ENCODE measurements around the gene POU2AF1. TPM values are rescaled to one million over a fixed set of nuclear protein-coding genes. Genes with fewer than 3 reads are reported as not detected.
"Not testable (repeated sequence)": the region's sequence is repeated elsewhere in the genome, so short reads cannot be mapped to it uniquely, and the experiment has no call there.

The POU2AF1 gene
- polyA plus RNA-seq, 1 donor from 2014 or later, result 194 TPM

DNA sequence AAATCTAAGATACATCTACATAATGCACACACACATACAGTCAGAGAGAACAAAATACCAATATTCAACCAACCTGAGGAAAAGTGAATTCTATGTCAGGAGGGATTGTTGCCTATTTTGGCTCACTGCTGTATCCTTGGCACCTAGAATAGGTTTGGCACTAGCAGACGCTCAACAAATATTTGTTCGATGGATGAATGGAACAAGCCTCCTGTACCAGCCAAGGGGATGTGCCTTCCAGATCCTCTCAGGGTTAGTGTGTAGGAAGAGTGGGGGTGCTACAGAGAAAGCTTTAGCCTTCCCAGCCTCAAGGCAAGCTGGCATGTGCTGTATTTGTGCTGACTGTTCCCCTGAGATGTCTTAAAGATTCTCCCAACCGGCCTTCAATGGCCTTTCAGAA is 23.3 kb upstream of the POU2AF1 start:
- Mint-ChIP-seq H3K4me3 (no peak overlapping the region), H3K27me3 (no peaks in the 10 kb centered on the region), H3K36me3 (peaks cover 3% of the 10 kb centered on the region), H3K4me1 (peaks cover 32 to 40% (median 37%) of the 10 kb centered on the region in 3 donors), H3K27ac (no peak overlapping the region), H3K9me3 (peaks cover 0 to 7% (median 1%) of the 10 kb centered on the region in 3 donors)

DNA sequence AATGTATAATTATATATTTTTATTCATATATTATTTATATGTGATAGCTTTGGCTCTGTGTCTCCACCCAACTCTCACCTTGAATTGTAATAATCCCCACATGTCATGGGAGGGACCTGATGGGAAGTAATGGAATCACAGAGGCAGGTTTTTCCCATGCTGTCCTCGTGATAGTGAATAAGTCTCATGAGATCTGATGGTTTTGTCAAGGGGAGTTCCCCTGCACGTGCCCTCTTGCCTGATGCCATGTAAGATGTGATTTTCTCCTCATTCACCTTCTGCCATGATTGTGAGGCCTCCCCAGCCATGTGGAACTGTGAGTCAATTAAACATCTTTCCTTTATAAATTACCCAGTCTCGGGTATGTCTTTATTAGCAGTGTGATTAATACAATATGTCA is 22.9 kb upstream of the POU2AF1 start:
- H3K9me3 Mint-ChIP-seq, H3K27me3 Mint-ChIP-seq, H3K36me3 Mint-ChIP-seq, H3K27ac Mint-ChIP-seq: not testable (repeated sequence)
- Mint-ChIP-seq H3K4me1 (peaks cover 36 to 45% (median 41%) of the 10 kb centered on the region in 3 donors), H3K4me3 (peak overlapping the region in 1 of 4 donors; percentile 34)

DNA sequence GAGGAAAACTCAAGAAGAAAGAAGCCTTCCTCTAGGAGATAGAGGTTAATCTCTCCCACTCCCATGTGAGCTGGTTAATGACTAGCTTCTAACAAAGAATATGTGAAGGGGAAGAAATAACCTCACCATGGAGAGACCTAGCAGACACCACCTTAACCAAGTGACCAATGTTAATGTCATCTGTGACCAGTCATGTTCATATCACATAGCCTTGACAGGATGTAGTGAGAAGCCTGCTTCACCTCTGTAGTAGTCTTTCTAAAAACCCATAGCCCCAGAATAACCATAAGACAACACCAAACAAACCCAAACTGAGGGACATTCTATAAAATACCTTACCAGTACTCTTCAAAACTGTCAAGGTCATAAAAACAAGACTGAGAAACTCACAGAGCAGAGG is 21.5 kb upstream of the POU2AF1 start:
- peaks cover 3% of the 10 kb centered on the region for H3K36me3 Mint-ChIP-seq
- H3K27me3 Mint-ChIP-seq, result no peaks in the 10 kb centered on the region
- H3K9me3 Mint-ChIP-seq, result peaks cover 0 to 7% (median 1%) of the 10 kb centered on the region in 3 donors
- peak overlapping the region; percentile 2 to 97 (median 78) for H3K4me3 Mint-ChIP-seq
- peaks cover 41 to 53% (median 51%) of the 10 kb centered on the region in 3 donors for H3K4me1 Mint-ChIP-seq
- H3K27ac Mint-ChIP-seq, result peak overlapping the region; percentile 85 to 98 (median 93)

DNA sequence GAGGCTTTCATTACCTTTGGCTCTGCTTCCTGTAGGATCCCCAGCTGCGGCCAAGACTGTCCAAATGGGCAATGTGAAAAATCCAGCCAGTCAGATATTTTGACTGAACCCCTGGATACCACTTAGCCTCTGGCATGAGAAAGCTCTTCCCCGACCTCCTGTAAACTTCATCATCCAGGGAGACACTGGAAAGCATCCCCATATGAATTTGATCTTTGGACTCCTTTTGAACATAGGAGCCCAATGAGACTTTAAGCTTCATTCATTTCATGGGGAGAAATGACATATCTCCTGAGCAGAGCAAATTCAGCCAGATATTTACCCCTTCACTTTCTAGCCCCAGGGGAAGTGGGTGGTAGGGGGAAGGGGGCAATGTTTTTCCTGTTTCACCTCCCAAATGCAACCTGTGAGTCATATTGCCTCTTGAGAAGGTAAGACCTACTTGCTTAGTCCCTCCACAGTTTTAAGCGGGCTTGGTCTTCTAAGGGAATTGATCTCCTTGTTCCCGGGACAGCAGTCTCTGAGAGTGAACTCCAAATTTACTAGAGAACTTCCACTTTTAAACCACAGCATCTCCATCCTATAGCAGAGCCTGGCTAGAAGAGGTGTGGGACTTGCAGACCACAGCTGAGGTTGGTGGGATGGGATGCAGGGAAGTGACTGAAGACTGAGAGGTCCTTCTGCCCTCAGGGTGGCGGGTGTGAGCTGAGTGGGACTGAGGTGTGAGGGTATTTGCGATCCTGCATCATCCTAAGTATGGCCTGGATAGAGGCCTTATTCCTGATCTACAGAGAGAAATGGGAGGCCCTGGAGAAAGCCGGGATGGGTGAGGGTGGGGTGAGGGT is 20.3 kb upstream of the POU2AF1 start:
- H3K27me3 Mint-ChIP-seq, result no peaks in the 10 kb centered on the region
- H3K36me3 Mint-ChIP-seq, result peaks cover 3% of the 10 kb centered on the region
- H3K4me3 Mint-ChIP-seq, result peak overlapping the region; percentile 70 to 97 (median 82)
- H3K27ac Mint-ChIP-seq, result peak overlapping the region; percentile 93 to 98 (median 95)
- peaks cover 0 to 7% (median 1%) of the 10 kb centered on the region in 3 donors for H3K9me3 Mint-ChIP-seq
- peaks cover 41 to 57% (median 49%) of the 10 kb centered on the region in 3 donors for H3K4me1 Mint-ChIP-seq

DNA sequence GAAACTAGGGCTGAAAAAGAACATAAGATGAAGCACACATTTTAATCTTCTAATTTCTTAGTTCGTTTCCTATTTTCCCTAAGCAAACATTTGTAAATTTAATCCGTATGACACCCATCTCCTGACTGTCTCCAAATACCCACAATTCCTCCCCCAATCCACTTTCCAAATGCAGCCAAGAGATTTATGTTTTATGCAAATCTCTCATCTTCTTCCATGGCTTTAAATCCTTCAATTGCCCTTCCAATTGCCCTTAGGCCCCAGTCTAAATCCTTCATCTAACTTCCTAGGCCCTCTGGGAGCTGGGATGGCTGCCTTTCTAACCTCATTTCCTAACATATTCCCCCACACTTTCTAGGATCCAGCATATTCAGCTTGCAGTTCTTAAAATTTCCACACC is 18.0 kb upstream of the POU2AF1 start:
- Mint-ChIP-seq H3K27ac (peak overlapping the region in 2 of 3 donors; percentile 95 to 98), H3K9me3 (no peaks in the 10 kb centered on the region), H3K36me3 (peaks cover 3% of the 10 kb centered on the region), H3K27me3 (no peaks in the 10 kb centered on the region), H3K4me3 (peak overlapping the region in 2 of 4 donors; percentile 70 to 71), H3K4me1 (peaks cover 49 to 71% (median 65%) of the 10 kb centered on the region in 3 donors)

DNA sequence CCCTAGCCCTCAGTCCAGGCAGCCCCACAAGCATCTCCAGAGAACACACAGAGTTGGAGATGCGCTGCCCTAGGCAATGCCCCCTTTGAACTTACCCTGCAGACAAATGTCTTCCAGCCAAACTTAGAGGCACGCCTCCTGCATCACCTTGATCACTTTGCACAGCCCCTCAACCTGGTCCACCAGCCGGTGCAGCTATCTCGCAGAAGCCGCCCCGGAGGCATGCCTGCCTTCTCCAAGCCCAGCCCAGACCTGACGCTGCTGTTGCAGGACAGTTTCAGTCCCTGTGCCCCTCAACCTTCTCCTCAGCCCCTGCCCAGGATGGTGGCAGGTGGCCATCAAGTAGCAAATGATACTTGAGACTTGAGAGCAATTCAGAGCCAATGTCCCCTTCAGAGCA is 16.7 kb upstream of the POU2AF1 start:
- H3K9me3 Mint-ChIP-seq, result no peaks in the 10 kb centered on the region
- peak overlapping the region in 1 of 4 donors; percentile 1 for H3K4me3 Mint-ChIP-seq
- peak overlapping the region in 1 of 3 donors; percentile 26 for H3K27ac Mint-ChIP-seq
- peaks cover 3% of the 10 kb centered on the region for H3K36me3 Mint-ChIP-seq
- peaks cover 52 to 70% (median 63%) of the 10 kb centered on the region in 3 donors for H3K4me1 Mint-ChIP-seq
- no peaks in the 10 kb centered on the region for H3K27me3 Mint-ChIP-seq

DNA sequence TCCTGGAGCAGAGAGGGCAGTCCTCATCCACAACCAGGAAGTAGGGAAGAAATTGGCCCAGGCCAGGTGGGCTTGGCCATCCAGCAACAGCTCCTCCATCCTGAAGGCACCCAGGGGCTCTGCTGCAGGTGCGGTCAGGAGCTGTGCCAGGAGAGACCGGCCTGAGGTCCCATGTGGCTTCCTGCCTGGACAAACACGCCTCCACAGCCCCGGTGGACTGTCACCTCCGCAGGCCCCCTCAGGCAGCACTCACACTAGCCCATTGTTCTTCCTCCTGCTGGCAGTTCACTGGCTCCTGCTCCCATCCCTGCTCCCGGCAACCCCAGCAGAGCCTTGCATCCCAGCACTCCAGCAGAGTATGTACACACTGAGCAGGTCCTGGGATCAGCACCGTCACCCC is 16.0 kb upstream of the POU2AF1 start:
- Mint-ChIP-seq H3K27me3 (no peaks in the 10 kb centered on the region), H3K36me3 (peaks cover 3% of the 10 kb centered on the region), H3K4me1 (peaks cover 46 to 70% (median 63%) of the 10 kb centered on the region in 3 donors), H3K4me3 (no peak overlapping the region), H3K9me3 (no peaks in the 10 kb centered on the region), H3K27ac (no peak overlapping the region)

DNA sequence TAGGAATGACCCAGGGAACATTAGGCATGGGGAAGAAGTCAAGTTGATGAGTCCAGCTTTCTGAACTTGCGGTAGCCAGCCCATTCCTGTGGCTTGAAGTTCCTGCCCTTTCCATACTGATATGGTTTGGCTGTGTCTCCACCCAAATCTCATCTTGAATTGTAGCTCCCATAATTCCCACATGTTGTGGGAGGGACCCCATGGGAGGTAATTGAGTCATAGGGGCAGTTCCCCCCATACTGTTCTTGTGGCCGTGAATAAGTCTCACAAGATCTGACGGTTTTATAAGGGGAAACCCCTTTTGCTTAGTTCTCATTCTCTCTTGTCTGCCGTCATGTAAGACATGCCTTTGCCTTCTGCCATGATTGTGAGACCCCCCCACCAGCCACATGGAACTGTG is 15.1 kb upstream of the POU2AF1 start:
- Mint-ChIP-seq H3K4me3 (peak overlapping the region in 3 of 4 donors; percentile 57 to 88 (median 69)), H3K4me1 (peaks cover 43 to 73% (median 64%) of the 10 kb centered on the region in 3 donors), H3K27ac (peak overlapping the region; percentile 32 to 85 (median 59))
- not testable (repeated sequence) for H3K36me3 Mint-ChIP-seq, H3K9me3 Mint-ChIP-seq, H3K27me3 Mint-ChIP-seq

DNA sequence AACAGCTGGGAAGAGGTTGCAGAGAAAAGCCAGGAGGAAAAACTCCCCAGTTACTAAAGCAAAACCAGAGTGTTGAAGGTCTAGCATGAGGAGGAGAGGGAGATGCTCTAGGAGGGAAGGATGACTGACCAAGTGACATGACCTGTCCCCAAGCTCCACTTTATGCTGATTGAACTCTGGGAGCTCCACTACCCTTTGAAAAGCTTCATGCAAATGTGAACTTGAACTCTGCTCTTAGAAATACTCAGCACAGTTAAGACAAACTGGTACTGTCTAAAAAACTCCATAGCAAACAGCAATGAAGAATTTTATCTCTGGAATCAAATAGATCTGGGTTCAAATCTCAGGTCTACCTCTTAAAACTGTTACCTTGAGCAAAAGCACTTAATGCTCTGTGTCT is 14.5 kb upstream of the POU2AF1 start:
- H3K36me3 Mint-ChIP-seq, result no peaks in the 10 kb centered on the region
- no peaks in the 10 kb centered on the region for H3K27me3 Mint-ChIP-seq
- H3K4me1 Mint-ChIP-seq, result peaks cover 44 to 73% (median 63%) of the 10 kb centered on the region in 3 donors
- H3K27ac Mint-ChIP-seq, result peak overlapping the region in 2 of 3 donors; percentile 3 to 85
- peak overlapping the region in 2 of 4 donors; percentile 29 to 88 for H3K4me3 Mint-ChIP-seq
- no peaks in the 10 kb centered on the region for H3K9me3 Mint-ChIP-seq

DNA sequence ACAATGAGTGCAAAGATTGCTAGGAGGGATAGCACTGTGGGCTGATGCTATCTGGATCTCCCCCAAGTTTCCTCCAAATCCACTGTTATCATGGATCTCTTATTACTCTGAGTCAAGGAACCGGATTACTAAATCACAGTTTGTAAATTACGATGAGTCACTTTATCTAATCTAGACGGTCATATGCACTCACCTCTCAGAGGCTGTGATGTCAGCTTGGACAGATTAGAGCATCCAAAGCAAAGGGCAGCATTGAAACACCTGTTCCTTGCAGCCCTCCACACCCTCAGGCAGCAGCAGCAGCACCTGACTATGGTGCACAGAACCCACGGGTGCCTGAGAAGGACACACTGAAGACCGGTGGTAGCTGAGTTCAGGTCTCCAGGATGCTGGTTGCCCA is 14.0 kb upstream of the POU2AF1 start:
- H3K4me3 Mint-ChIP-seq, result peak overlapping the region in 1 of 4 donors; percentile 29
- H3K27me3 Mint-ChIP-seq, result no peaks in the 10 kb centered on the region
- peaks cover 44 to 73% (median 62%) of the 10 kb centered on the region in 3 donors for H3K4me1 Mint-ChIP-seq
- H3K9me3 Mint-ChIP-seq, result peaks cover 0 to 1% (median 0%) of the 10 kb centered on the region in 3 donors
- H3K36me3 Mint-ChIP-seq, result no peaks in the 10 kb centered on the region
- H3K27ac Mint-ChIP-seq, result no peak overlapping the region

DNA sequence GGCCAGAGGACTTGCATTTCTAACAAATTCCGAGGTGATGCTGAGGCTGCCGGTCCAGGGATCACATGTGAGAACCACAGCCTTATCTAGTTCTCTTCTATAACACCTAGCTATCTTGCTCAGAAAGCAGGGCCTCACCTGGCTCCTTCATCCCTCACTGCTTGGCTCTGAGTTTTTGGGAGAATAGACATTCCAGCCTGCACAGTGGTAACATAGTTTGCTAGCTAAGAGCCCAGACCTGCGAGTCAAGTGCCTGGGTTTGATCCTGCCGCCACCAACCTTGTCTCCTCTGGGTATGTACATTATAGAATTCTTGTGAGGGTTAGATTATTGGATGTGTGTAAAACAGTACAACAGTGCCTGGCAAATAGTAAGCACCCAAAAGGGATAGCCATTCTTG is 13.5 kb upstream of the POU2AF1 start:
- H3K27ac Mint-ChIP-seq, result no peak overlapping the region

DNA sequence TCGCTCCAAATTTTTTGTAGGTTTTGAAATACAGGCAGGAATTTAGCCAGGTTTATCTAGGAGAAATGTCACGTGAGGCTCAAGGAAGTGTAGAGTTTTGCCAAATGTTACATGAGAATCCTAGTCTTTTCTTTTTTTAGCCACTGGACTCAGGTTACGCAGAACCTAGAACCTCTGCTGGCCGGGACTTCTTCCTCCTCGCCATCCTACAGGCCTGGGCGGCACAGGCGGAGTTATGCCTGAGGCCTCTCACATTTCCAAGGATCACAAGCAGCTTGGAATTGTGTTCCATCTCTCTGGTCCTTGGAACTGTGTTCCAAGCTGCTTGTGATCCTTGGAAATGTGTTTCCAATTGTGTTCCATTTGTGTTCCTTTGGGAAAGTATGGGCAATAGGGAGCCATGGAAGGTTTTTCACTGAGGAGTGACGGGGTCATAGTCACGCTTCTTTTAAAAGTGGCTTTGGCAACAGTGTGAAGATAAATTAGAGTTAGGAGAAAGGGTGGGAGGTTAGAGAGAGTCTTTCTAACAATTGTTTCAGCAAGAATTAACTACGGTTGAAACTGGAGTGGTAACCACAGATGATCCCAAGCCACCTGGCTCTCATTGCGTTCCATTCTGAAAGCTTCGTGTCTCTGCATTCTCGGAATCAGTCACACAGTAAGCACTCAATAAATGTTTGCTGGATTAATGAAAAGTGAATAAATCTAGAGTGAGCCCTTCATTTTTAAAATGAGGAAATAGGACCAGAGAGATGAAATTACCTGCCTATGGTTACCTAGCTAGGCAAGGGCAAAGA is 12.5 kb upstream of the POU2AF1 start:
- peak overlapping the region in 1 of 4 donors; percentile 53 for H3K4me3 Mint-ChIP-seq
- peaks cover 0 to 1% (median 0%) of the 10 kb centered on the region in 3 donors for H3K9me3 Mint-ChIP-seq
- H3K4me1 Mint-ChIP-seq, result peaks cover 33 to 59% (median 56%) of the 10 kb centered on the region in 3 donors
- H3K36me3 Mint-ChIP-seq, result no peaks in the 10 kb centered on the region
- no peaks in the 10 kb centered on the region for H3K27me3 Mint-ChIP-seq
- no peak overlapping the region for H3K27ac Mint-ChIP-seq

More for the DNA sequence above, 13.5 kb upstream of the POU2AF1 start:
- H3K36me3 Mint-ChIP-seq, result no peaks in the 10 kb centered on the region
- H3K27me3 Mint-ChIP-seq, result no peaks in the 10 kb centered on the region
- H3K4me1 Mint-ChIP-seq, result peaks cover 39 to 68% (median 60%) of the 10 kb centered on the region in 3 donors
- no peak overlapping the region for H3K4me3 Mint-ChIP-seq
- H3K9me3 Mint-ChIP-seq, result peaks cover 0 to 1% (median 0%) of the 10 kb centered on the region in 3 donors

DNA sequence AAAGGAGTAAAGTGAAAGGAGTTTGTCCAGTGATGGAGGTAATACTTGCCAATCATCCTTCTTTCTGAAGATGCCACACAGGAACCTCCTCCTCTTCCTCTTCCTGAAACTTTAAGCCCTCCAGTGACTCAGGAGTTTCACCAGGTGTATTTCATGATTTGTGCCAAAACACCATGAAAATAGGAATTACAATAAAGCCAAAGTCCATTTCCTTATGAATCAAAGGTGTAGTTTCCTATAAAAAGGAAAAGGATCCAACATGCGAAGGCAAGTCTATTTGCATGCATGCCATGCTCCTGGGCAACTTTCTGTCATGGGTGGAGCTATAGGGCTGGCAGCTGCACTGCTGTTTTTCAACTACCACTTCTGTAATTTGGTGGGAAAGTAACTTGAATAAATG is 9.8 kb upstream of the POU2AF1 start:
- peak overlapping the region in 3 of 4 donors; percentile 38 to 77 (median 71) for H3K4me3 Mint-ChIP-seq
- no peaks in the 10 kb centered on the region for H3K27me3 Mint-ChIP-seq
- H3K36me3 Mint-ChIP-seq, result no peaks in the 10 kb centered on the region
- peaks cover 24 to 49% (median 40%) of the 10 kb centered on the region in 3 donors for H3K4me1 Mint-ChIP-seq
- peaks cover 0 to 1% (median 0%) of the 10 kb centered on the region in 3 donors for H3K9me3 Mint-ChIP-seq
- peak overlapping the region; percentile 9 to 81 (median 60) for H3K27ac Mint-ChIP-seq

DNA sequence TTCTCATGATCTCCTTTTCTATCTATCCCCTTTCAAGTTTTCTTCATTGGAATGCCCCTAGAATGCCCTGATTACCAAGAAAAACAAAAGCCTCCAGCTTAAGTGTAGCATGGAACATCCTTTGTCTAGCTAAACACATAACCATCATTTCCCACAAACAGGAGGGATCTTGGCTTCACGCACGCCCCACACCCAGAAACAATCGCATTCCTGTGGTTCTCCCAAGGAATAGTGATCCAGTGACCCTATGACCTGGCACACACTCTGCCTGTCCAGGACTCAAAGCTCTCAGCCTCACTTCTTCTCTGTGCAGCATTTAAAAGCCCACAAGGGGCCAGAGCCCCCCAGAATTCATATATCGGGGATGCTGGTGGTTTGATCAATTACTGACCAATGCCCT is 9.3 kb upstream of the POU2AF1 start:
- Mint-ChIP-seq H3K27me3 (no peaks in the 10 kb centered on the region), H3K4me1 (peaks cover 21 to 46% (median 36%) of the 10 kb centered on the region in 3 donors), H3K9me3 (peaks cover 0 to 1% (median 0%) of the 10 kb centered on the region in 3 donors), H3K36me3 (no peaks in the 10 kb centered on the region), H3K27ac (peak overlapping the region in 2 of 3 donors; percentile 60 to 81), H3K4me3 (peak overlapping the region in 2 of 4 donors; percentile 38 to 71)

DNA sequence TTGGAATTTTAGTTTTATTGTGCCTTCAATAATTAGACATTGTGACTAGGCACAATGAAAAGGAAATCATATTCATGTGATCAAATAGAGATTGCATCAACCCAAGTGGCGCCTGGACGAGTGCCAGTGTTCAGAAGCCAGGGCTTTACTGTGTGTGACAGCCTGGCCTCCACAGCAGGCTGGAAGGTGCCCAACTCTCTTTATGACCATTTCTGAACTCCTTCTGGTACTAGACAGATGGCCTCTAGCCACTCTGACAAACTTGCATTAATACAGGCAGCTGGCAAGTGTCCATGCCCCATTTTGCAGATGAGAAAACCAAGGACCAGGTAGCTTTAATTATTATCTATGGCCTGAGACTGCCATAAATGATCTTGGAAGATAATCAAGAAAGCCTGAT is 8.3 kb upstream of the POU2AF1 start:
- Mint-ChIP-seq H3K27ac (no peak overlapping the region), H3K9me3 (peaks cover 0 to 1% (median 0%) of the 10 kb centered on the region in 3 donors), H3K36me3 (no peaks in the 10 kb centered on the region), H3K4me3 (no peak overlapping the region), H3K4me1 (peaks cover 30 to 46% (median 37%) of the 10 kb centered on the region in 3 donors), H3K27me3 (no peaks in the 10 kb centered on the region)
